GM12892 (cell line): Measurements from ENCODE around the gene EFHD2.

Source experiments
- DNase-seq: peaks from one replicate; pipeline ENCODE4 v3.0.0; 2011; ENCODE audit not compliant: insufficient read length
- FAIRE-seq: peaks from 2 replicates; lab custom pipeline; 2011; peaks lifted over from hg19 to GRCh38; lab: Jason Lieb, UNC
- POLR2A ChIP-seq: IDR thresholded peaks from 2 replicates; pipeline ENCODE4 v1.6.1; 2011; ENCODE audit warnings: low read depth, low read length, control low read depth
- POLR2AphosphoS5 ChIP-seq: IDR thresholded peaks from 2 replicates; pipeline ENCODE4 v1.6.1; 2011; ENCODE audit warnings: low read depth, low read length, control low read depth
- TAF1 ChIP-seq: IDR thresholded peaks from 2 replicates; pipeline ENCODE4 v1.6.1; 2011; ENCODE audit warnings: low read depth, mild to moderate bottlenecking, control low read depth, low read length, borderline replicate concordance

The EFHD2 gene

DNA sequence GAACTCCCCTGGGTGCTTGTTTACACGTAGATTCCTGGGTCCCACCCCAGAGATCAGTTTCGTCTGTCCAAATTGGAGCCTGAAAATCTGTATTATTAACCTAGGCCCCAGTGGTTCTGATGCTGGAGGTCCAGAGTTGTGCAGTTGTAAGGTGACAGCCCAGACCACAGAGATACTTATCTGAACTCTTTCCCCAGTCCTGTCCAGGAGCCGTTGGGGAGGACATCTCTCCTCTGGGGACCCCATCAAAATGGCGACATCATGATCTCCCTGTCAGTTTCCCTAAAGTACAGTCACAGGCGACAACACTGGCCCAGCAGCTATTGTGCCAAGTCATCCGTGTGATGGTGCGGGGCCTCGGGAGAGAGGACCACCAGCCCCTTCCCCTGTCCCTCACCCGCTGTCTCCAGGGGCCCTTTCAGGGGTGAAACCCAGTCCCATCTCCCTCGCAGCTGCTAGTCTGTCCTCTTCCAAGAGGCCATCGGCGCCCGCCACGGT, 749 bp upstream of the EFHD2 start:
- no peak for DNase-seq
- TF ChIP-seq TAF1 (no peak), POLR2A (no peak), POLR2AphosphoS5 (no peak)
- no peak for FAIRE-seq

- no peak for DNase-seq
- TF ChIP-seq POLR2AphosphoS5 = no peak
- TF ChIP-seq TAF1 = no peak
- TF ChIP-seq POLR2A = no peak
- FAIRE-seq = peak; percentile 65
These were observed 665 bp downstream of the EFHD2 start for GRCh38 chr1:15410223-15410883.

DNA sequence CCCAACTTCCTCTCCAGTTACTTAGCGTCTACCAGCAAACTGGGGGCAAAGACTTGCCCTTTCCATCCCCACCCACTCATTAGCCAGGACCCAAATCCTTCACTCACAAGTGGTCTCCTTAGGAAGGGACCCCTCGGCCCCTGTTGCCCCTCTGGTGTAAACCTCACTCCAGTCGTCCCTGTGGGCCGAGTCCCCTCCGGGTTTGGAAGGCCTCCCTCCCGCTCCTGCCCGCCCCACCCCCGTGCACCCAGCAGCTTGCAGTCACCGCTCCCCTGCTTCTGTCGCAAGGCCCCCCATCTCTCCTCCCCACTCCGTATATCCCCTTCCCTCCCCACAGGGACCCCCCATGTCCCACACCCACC, 1.2 kb downstream of the EFHD2 start:
- DNase-seq (no peak), FAIRE-seq (peak; percentile 33)
- no peak for TF ChIP-seq TAF1
- no peak for TF ChIP-seq POLR2AphosphoS5
- no peak for TF ChIP-seq POLR2A

- DNase-seq (peak; percentile 75), FAIRE-seq (peak; percentile 92)
- TF ChIP-seq POLR2AphosphoS5 (no peak), POLR2A (peak; percentile 35; the same call in 1 of the 2 replicates)
These were observed 2.0 kb downstream of the EFHD2 start for GRCh38 chr1:15411593-15412137.

GRCh38 chr1:15412175-15412800, 2.6 kb downstream of the EFHD2 start:
- FAIRE-seq (peak; percentile 48), DNase-seq (no peak)

GRCh38 chr1:15412843-15413242, 3.2 kb downstream of the EFHD2 start:
- FAIRE-seq (no peak), DNase-seq (no peak)
- TF ChIP-seq POLR2AphosphoS5 (no peak), TAF1 (no peak), POLR2A (no peak)

More at GRCh38 chr1:15412175-15412800, 2.6 kb downstream of the EFHD2 start:
- no peak for TF ChIP-seq POLR2AphosphoS5
- no peak for TF ChIP-seq POLR2A
- no peak for TF ChIP-seq TAF1

GRCh38 chr1:15413563-15414444, 4.1 kb downstream of the EFHD2 start:
- no peak for TF ChIP-seq TAF1
- no peak for TF ChIP-seq POLR2AphosphoS5
- TF ChIP-seq POLR2A = no peak
- FAIRE-seq (no peak), DNase-seq (no peak)

DNA sequence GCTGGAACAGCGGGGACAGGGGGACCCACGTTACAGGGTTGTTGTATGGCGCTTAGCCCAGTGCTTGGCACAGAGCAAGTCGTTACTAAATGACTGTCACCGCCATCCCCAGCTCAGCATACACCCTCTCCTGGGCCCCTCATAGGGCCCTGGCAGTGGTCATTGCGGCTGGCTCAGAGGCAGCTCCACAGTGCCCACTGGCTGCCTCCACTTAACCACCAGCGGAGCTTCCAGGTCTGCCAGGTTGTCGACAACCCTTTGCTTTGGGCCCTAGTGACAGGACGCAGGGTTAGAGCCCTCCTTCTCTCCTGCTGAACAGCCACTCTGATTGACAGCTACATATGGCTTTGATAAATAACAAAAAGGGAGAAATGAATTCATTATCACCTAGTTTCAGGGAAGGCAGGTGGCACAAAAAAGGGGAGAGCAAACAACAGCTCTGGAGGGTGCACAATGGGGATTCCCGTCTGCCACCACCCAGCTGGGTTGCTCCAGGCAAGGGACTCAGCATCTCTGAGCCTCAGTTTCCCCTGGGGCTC, 4.8 kb downstream of the EFHD2 start:
- TF ChIP-seq POLR2A (no peak), TAF1 (no peak), POLR2AphosphoS5 (no peak)
- FAIRE-seq (no peak), DNase-seq (no peak)

DNA sequence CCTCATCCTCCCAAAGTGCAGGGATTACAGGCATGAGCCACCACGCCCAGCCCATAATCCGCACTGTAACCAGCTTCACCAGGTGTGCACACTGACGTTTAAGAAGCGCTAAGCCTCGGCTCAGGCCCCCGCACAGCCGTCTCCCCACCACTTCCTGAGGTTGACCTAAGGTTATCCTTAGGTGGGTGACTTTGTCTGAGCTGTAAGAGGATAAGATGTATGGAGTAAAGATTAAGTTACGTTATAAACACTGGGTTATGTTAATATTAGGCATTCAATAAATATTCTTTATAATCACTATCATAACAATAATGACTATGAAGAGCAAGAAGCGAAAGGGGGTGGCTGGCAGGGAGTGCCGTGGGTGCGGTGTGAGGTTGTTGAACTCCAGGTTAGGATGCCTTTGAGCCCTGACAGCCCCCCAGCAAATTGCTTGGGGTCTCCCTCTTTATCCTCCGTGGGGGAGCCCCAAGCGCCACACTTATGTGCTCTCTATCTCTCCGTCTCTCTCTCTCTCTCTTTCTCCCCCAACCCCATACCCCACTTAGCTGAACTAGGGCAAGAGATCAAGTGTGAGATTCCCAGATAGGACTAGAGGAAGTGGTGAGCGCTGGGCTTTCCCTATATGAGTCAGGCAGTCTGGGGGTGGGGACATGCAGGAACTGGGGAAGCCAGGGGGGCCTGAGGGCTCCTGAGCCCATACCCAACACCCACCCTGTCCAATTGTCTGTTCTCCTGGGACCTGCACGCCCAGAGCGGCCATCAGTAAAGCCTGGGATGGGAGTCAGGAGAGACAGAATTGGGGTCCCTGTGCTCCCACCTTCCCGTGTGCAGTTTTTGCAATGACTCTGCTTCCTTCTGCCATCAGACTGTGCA, 7.6 kb downstream of the EFHD2 start:
- FAIRE-seq (peak; percentile 76), DNase-seq (no peak)
- TF ChIP-seq POLR2AphosphoS5 = no peak
- TF ChIP-seq POLR2A = no peak
- no peak for TF ChIP-seq TAF1

DNA sequence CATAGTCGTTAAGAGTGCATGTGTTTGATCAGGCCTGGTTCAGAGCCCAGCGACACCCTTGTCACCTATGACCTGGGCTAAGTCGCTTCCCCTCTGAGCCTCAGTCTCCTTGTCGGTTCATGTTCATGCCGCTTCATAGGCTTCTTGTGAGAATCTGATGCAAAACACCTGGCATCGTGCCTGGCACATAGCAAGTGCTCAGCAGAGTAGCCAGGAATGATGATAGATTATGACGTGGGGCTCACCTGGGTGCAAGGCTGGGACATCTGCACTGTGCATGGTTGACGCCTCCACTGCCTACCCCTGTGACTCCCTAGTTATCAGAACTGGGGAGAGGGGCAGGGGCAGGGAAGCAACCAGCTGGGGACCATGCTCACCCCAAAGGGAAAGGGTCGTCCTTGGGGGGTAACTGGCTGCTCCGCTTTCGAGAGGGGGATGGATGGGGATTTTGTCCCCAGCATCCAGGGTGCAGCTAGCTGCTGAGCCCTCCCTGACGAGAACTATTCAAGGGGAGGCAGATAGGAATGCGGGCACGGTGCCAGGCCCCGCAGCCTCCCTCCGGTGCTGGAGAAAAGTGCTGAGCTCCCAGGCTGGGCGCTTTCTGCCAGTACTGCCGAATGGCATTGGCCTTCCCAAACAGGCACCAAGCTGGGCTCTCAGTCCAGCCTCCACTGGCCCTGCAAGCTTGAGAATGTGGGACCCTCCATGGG, 9.3 kb downstream of the EFHD2 start:
- FAIRE-seq (no peak), DNase-seq (no peak)
- TF ChIP-seq TAF1 (no peak), POLR2AphosphoS5 (no peak), POLR2A (no peak)
